SJSA1 (cell line): Measurements from ENCODE around the gene DAAM2. TPM values are rescaled to one million over a fixed set of nuclear protein-coding genes. Genes with fewer than 3 reads are reported as not detected.

Experiments
- DNase-seq, 2 experiments: peaks; one replicate each; pipeline ENCODE4 v3.0.0-alpha.2; 2015 to 2020; ENCODE audit warnings: low spot score in 2 of 2, low read depth in 1 of 2
- H3K27ac ChIP-seq: fragments of 250-450 bp; sonication (Bioruptor Pico); 2 replicates; pipeline ENCODE4 v1.5.1; 2020; ENCODE audit warnings: mild to moderate bottlenecking, moderate library complexity
- H3K27me3 ChIP-seq: fragments of 250-450 bp; sonication (Bioruptor Pico); replicated peaks from 2 replicates; pipeline ENCODE4 v1.5.1; 2020; ENCODE audit warnings: mild to moderate bottlenecking, moderate library complexity
- H3K36me3 ChIP-seq: fragments of 250-450 bp; sonication (Bioruptor Pico); 2 replicates; pipeline ENCODE4 v1.5.1; 2020; ENCODE audit warnings: mild to moderate bottlenecking
- H3K4me1 ChIP-seq: fragments of 250-450 bp; sonication (Bioruptor Pico); replicated peaks from 2 replicates; pipeline ENCODE4 v1.6.1; 2021; ENCODE audit warnings: mild to moderate bottlenecking
- H3K4me3 ChIP-seq: fragments of 250-450 bp; sonication (Bioruptor Pico); 2 replicates; pipeline ENCODE4 v1.5.1; 2020; ENCODE audit warnings: mild to moderate bottlenecking
- H3K9me3 ChIP-seq: fragments of 250-450 bp; sonication (Bioruptor Pico); replicated peaks from 2 replicates; pipeline ENCODE4 v1.5.1; 2020; ENCODE audit warnings: mild to moderate bottlenecking
- total RNA-seq: library from RNA; depleted of rRNA; stranded (reverse); fragments of >200 nt; shearing (Covaris generic); gene quantifications from 2 replicates; pipeline ENCODE4 v1.2.3, GENCODE V29; 2014

Gene DAAM2
- total RNA-seq, 1 experiment from 2014 or later: 0.29 TPM

DNA sequence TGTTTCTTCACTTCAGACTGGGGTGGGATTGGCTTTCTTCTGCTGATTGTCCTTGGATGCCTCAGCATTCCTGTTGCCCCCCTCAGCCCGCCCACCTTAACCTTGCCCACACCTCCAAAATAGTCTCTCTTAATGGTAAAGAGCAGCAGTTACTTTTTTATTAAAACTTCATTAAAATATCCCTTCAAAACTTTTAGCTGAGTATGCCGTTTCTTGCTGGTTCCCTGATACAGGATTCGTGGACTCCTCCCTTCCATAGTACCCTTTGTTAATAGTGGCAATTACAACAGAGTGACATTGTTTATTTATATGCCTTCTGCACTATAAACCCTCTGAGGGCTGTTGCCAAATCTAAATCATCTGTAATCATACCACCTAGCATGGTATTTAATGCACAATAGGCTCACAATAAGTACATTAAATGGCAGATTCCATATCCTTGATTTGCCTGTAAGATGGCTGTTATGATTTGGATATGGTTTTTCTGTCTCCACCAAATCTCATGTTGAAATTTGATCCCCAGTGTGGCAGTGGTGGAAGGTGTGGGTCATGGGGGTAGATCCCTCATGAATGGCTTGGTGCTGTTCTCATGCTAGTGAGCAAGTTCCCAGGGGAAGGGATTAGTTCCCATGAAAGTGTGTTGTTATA, 145.6 kb downstream of the DAAM2 start:
- Histone ChIP-seq H3K9me3 (no peaks in the 10 kb centered on the region), H3K4me3 (no peak overlapping the region), H3K27me3 (no peaks in the 10 kb centered on the region), H3K4me1 (peaks cover 23% of the 10 kb centered on the region), H3K27ac (no peak overlapping the region), H3K36me3 (no peaks in the 10 kb centered on the region)
- no peak for DNase-seq

DNA sequence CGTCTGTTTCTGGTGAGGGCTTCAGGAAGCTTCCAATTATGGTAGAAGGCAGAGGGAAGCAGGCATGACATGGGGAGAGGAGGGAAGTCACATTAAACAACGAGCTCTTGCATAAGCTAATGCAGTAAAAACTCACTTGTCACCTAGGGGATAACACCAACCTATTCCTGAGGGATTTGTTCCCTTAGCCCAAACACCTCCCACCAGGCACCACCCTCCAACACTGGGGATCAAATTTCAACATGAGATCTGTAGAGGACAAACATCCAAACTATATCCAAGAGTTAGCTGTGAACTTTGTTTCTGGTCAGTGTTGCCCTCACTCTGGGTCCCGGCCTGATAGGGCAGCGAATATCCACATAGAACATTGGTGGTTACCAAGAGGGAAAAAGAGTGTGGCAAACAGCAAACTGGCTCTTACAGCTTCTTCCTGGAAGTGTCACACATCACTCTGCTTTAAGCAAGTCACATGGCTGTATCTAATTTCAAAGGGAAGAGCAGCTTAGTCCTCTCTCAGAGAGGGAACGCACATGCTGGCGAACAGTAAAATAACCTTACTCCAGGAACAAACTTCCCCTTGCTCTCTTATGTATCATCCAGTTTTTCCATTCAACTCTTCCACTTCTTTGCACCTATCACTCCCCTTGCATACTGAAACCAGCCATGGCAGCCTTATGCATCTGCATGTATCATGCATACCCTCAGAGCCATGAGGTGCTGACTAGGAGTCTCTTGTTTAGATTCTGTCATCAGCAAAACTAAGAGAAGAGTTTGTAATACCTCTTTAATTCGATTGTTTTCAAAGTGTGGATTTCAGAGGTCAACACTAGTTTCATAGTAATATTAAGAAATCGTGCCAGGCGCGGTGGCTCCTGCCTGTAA, 146.8 kb downstream of the DAAM2 start:
- Histone ChIP-seq H3K27me3 (no peaks in the 10 kb centered on the region), H3K36me3 (no peaks in the 10 kb centered on the region), H3K27ac (no peak overlapping the region), H3K9me3 (no peaks in the 10 kb centered on the region), H3K4me3 (no peak overlapping the region), H3K4me1 (peaks cover 13% of the 10 kb centered on the region)
- no peak for DNase-seq

DNA sequence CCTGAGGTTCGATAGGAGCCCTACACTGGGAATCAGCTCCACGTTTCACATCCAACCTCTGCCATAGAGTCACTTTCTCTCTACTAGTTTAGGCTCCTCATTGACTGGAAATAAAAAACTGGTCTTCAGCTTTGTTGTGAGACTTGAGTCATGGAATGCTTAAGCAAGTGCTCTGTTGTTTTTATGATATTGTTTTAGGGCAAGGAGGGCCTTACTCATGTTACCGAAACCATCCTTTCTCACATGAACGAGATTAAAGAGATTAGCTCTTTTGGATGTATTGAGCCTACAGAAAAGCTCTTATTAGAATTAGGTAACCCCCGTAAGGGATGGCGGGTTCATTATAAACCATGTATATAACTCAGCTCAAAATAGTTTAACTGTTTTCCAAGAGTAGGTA, 149.0 kb downstream of the DAAM2 start:
- no peaks in the 10 kb centered on the region for H3K27me3 ChIP-seq
- no peak for DNase-seq
- peaks cover 10% of the 10 kb centered on the region; the same call in 1 of the 2 replicates for H3K4me1 ChIP-seq
- no peaks in the 10 kb centered on the region for H3K9me3 ChIP-seq
- H3K4me3 ChIP-seq: no peak overlapping the region
- H3K27ac ChIP-seq: no peak overlapping the region
- no peaks in the 10 kb centered on the region for H3K36me3 ChIP-seq

GRCh38 chr6:39941820-39942219, 149.6 kb downstream of the DAAM2 start:
- no peak for DNase-seq
- Histone ChIP-seq H3K9me3 (no peaks in the 10 kb centered on the region), H3K27ac (no peak overlapping the region), H3K36me3 (no peaks in the 10 kb centered on the region), H3K4me3 (no peak overlapping the region), H3K4me1 (peaks cover 10% of the 10 kb centered on the region; the same call in 1 of the 2 replicates), H3K27me3 (no peaks in the 10 kb centered on the region)

DNA sequence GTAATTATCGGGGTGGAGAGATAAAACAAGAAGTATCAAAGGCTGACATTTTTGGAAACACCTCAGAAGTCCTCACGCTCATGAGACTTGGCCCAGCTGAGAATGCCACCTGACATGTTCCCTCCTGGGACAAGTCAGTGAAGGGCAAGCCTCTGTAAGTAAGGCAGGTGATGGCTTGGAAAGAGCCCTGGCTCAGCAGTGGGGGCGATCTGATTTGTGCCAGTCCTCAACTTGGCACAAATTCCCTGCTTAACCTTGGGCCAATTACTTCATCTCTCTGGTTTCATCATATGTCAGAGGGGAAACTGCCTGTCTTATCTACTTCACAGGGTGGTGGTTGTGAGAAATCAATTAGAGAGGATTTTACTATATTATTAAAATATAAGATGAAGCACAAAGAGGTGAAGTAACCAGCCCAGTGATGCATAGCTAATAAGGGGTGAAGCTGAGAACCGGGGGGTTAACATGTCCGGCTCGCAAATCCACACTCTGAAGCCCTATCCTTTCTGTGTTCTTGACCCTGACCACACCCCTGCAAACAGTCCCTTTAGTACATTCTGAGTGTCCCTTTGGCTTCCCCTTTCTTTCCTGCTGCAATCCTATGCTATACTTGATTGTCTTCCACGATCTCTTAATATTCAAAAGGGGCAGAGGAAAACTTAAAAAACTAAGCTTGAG, 150.9 kb downstream of the DAAM2 start:
- Histone ChIP-seq H3K27me3 (no peaks in the 10 kb centered on the region), H3K36me3 (no peaks in the 10 kb centered on the region), H3K27ac (no peak overlapping the region), H3K9me3 (no peaks in the 10 kb centered on the region), H3K4me1 (peaks cover 4% of the 10 kb centered on the region; the same call in 1 of the 2 replicates), H3K4me3 (no peak overlapping the region)
- no peak for DNase-seq

- Histone ChIP-seq H3K27ac (no peak overlapping the region), H3K27me3 (no peaks in the 10 kb centered on the region), H3K4me1 (no peaks in the 10 kb centered on the region), H3K9me3 (no peaks in the 10 kb centered on the region), H3K4me3 (no peak overlapping the region), H3K36me3 (no peaks in the 10 kb centered on the region)
- DNase-seq: no peak
Measured at GRCh38 chr6:39945626-39946025, 153.4 kb downstream of the DAAM2 start.

- H3K27me3 ChIP-seq: no peaks in the 10 kb centered on the region; the same call in 1 of the 2 replicates
- no peak overlapping the region for H3K4me3 ChIP-seq
- H3K36me3 ChIP-seq: no peaks in the 10 kb centered on the region
- no peaks in the 10 kb centered on the region for H3K4me1 ChIP-seq
- H3K27ac ChIP-seq: no peak overlapping the region
- H3K9me3 ChIP-seq: no peaks in the 10 kb centered on the region
- no peak for DNase-seq
Measured at GRCh38 chr6:39947611-39948068, 155.5 kb downstream of the DAAM2 start.

DNA sequence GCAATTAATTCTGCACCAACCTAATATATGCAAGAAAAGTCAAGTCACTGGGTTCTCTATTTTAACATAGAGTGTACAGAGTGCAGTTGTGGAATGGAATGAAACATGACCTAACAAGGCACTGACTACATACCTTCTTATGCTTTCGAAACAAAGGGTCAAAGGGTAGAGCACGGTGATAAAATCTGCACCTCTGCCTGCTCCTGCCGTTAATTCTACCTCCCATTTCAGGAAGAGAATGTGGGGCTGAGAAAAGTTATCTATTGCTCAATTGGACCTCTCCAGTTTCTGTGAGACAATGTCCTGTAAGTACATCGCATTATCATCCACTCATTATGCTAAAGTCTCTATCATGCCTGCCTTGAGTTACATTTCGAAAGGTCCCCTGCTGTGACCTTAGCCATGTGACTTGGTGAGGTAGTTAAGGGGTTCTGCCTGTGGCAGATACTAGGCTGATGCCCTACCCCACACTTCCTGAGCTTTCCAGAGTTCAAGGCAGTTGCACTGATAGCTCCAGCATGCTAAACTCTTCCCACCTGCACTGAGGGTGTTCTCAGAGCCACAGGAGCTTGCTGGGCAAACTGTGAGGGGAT, 156.1 kb downstream of the DAAM2 start:
- H3K9me3 ChIP-seq: no peaks in the 10 kb centered on the region
- no peaks in the 10 kb centered on the region for H3K36me3 ChIP-seq
- no peaks in the 10 kb centered on the region for H3K4me1 ChIP-seq
- DNase-seq: no peak
- no peaks in the 10 kb centered on the region; the same call in 1 of the 2 replicates for H3K27me3 ChIP-seq
- H3K4me3 ChIP-seq: no peak overlapping the region
- H3K27ac ChIP-seq: no peak overlapping the region

DNA sequence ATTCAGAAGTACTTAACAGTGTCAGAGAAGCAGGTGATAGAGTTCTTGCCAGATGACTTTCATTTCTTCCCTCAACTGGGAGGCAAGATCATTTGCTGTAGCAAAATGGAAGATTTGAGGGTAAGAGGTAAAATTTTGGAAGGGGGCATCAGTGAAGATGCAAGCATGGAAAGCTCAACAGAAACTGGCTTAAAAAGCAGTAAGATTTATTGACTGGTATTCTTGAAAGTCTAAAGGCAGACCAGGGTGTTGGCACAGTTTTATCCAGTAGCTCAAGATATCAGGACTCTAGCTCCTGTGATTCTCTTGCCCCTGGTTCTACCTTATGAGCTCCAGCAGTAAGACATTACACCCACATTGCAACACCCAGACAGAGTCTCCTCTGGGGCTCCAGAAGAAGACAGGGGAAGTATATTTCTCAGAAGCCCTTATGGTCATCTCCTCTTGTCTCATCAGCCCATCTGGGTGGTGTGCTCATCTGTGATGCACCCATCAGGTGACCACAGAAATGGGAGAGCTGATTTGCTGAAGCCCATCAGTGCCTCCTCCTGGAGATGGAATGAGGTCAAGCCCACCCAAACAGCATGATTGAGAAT, 158.0 kb downstream of the DAAM2 start:
- Histone ChIP-seq H3K4me1 (no peaks in the 10 kb centered on the region), H3K9me3 (no peaks in the 10 kb centered on the region), H3K36me3 (no peaks in the 10 kb centered on the region), H3K27ac (no peak overlapping the region), H3K4me3 (no peak overlapping the region), H3K27me3 (no peaks in the 10 kb centered on the region; the same call in 1 of the 2 replicates)
- no peak for DNase-seq

DNA sequence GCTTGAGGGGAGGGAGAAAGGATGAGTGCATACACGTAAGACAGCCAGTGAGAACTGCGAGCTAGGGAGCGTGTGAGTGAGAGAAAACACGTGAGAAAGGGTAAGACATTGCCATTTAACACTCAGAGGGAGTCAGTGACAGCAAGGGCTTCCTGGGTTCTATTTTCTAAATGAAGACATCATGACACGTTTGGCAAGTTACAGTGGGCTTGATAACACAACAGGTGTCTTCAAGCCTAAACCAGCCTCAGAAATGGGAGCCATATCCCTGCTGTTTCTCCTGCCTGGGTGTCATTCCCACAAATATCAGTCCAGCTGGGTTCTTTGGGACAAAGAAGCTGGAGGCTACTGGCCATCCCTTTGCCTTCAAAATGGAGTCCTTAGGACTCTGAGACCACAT, 159.0 kb downstream of the DAAM2 start:
- H3K4me1 ChIP-seq: no peaks in the 10 kb centered on the region
- H3K27ac ChIP-seq: no peak overlapping the region
- no peaks in the 10 kb centered on the region for H3K9me3 ChIP-seq
- no peaks in the 10 kb centered on the region for H3K36me3 ChIP-seq
- no peak for DNase-seq
- no peak overlapping the region for H3K4me3 ChIP-seq
- H3K27me3 ChIP-seq: no peaks in the 10 kb centered on the region; the same call in 1 of the 2 replicates

- Histone ChIP-seq H3K4me3 (no peak overlapping the region), H3K36me3 (no peaks in the 10 kb centered on the region), H3K27ac (no peak overlapping the region), H3K4me1 (no peaks in the 10 kb centered on the region; the same call in 1 of the 2 replicates), H3K27me3 (no peaks in the 10 kb centered on the region; the same call in 1 of the 2 replicates), H3K9me3 (no peaks in the 10 kb centered on the region)
- DNase-seq: no peak
Measured at GRCh38 chr6:39951716-39952115, 159.5 kb downstream of the DAAM2 start.

DNA sequence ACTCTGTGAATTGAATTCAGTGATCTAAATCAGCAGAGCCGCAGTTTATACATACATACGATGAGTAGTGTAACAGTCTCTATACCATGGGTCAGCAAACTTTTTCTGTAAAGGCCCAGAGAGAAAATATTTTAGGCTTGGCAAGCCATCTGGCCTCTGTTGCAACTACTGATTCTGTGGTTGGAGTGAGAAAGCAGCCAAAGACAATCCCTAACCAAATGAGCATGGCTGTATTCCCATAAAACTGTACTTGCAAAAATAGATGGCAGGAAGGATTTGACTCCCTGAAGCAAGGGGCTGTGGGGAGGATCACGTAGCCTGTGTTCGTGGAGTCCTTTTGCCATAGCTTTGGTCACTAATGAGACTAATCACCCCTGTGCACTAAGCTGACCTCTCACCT, 160.0 kb downstream of the DAAM2 start:
- DNase-seq: no peak
- no peaks in the 10 kb centered on the region for H3K36me3 ChIP-seq
- no peak overlapping the region for H3K4me3 ChIP-seq
- no peaks in the 10 kb centered on the region for H3K9me3 ChIP-seq
- H3K4me1 ChIP-seq: peaks cover 4% of the 10 kb centered on the region
- H3K27ac ChIP-seq: no peak overlapping the region
- H3K27me3 ChIP-seq: no peaks in the 10 kb centered on the region; the same call in 1 of the 2 replicates

DNA sequence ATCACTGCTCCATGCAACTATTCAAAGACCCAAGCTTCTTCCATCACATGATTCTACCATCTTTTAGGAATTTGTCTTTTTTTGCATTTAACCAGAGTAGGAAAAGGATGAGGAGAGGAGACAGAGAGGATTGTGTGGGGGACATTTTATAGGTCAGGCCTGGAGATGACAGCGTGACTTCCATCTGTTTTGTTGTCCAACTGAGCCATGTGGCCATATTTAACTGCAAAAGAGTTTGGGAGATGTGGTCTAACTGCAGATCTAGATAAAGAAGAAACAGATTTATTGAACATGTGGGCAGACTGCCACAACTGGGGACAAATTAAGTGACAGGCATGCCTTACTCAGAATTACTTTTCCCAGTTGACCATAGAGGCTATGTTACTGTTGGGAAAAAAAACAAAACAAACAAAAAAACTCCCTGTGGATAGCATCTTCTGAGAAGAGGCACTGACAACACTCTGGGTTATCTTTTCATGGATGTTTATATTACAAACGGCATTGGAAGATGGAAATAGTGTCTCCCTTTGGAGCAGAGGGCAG, 161.0 kb downstream of the DAAM2 start:
- H3K27ac ChIP-seq: no peak overlapping the region
- no peaks in the 10 kb centered on the region for H3K36me3 ChIP-seq
- no peaks in the 10 kb centered on the region; the same call in 1 of the 2 replicates for H3K27me3 ChIP-seq
- no peak for DNase-seq
- no peak overlapping the region for H3K4me3 ChIP-seq
- H3K9me3 ChIP-seq: no peaks in the 10 kb centered on the region; the same call in 1 of the 2 replicates
- H3K4me1 ChIP-seq: peaks cover 6% of the 10 kb centered on the region
